ENCODE measurements around the gene ING5. TPM values are rescaled to one million over a fixed set of nuclear protein-coding genes. Genes with fewer than 3 reads are reported as not detected.

ING5 gene
- total RNA-seq, 1 experiment from 2014 or later, result 45.9 TPM

- RAD21 ChIA-PET (ENCODE audit: low non-redundant PET in 1 of 2, low total read pairs in 2 of 2, uncharacterized antibody in 2 of 2, unreplicated experiment in 2 of 2), result no interaction called here
- BruUV-seq (replicated peaks), result no TSS peak
- intact Hi-C loops (cut with micrococcal nuclease), result loop anchor here (5.0 kb wide), 2 partner anchors 43 to 183 kb away; partner anchors contain the start of gene DTYMK
Observed at GRCh38 chr2:241729868-241730267, 28.0 kb downstream of the ING5 start.

More at GRCh38 chr2:241729868-241730267, 28.0 kb downstream of the ING5 start:
- H3K27ac ChIP-seq (ENCODE audit: low read depth, low read length), result no peak overlapping the region
- no peak for TF ChIP-seq RAD21 (IDR thresholded peaks at IDR 0.05; ENCODE audit: low read depth)
- TF ChIP-seq EGR1 (IDR thresholded peaks at IDR 0.05; ENCODE audit: low read depth), result no peak
- no peak for TF ChIP-seq JUND (IDR thresholded peaks at IDR 0.05)
- no peak for TF ChIP-seq REST (IDR thresholded peaks at IDR 0.05; ENCODE audit: low read depth)
- no peak for TF ChIP-seq FOSL1 (IDR thresholded peaks at IDR 0.05; ENCODE audit: low read depth)
- TF ChIP-seq SIN3A (IDR thresholded peaks at IDR 0.05; ENCODE audit: low read depth), result no peak
- TF ChIP-seq CTCF (IDR thresholded peaks at IDR 0.05 in 2 of 3, conservative IDR thresholded peaks at IDR 0.05 in 1 of 3; ENCODE audit: borderline replicate concordance in 1 of 3, insufficient read depth in 1 of 3, low read depth in 2 of 3, low read length in 2 of 3), result no peak
- TF ChIP-seq SRF (IDR thresholded peaks at IDR 0.05; ENCODE audit: low read depth), result no peak
- TF ChIP-seq TCF7L2 (IDR thresholded peaks at IDR 0.05; ENCODE audit: borderline replicate concordance, extremely low read depth, insufficient read depth, insufficient read length), result no peak
- ChIA-PET POLR2A (no interaction called here), CTCF (interaction anchor here (3.3 kb wide), 1 partner anchor 28 kb away, joined by 9 read pairs; the partner anchor contains the start of gene ING5)
- peaks cover 0 to 3% of the 10 kb centered on the region in 2 experiments; a peak in 1 of 4 replicates for H3K9me3 ChIP-seq (ENCODE audit: control insufficient read depth in 1 of 2, insufficient read depth in 1 of 2, low read depth in 1 of 2, low read length in 2 of 2)
- no peaks in the 10 kb centered on the region for H3K27me3 ChIP-seq (ENCODE audit: insufficient read depth, low read length)
- H3K36me3 ChIP-seq (ENCODE audit: control insufficient read depth in 1 of 2, insufficient read depth in 2 of 2, low read length in 2 of 2), result no peaks in the 10 kb centered on the region
- no peak overlapping the region for H2AFZ ChIP-seq (ENCODE audit: low read depth, low read length, poor library complexity, severe bottlenecking)
- H4K20me1 ChIP-seq (ENCODE audit: insufficient read depth), result no peaks in the 10 kb centered on the region
- H3K9ac ChIP-seq (ENCODE audit: low read length), result no peak overlapping the region
- no peaks in the 10 kb centered on the region; the same call in 1 of the 2 replicates for H3K79me2 ChIP-seq (ENCODE audit: insufficient read depth, low read length)
- peaks cover 5 to 14% of the 10 kb centered on the region in 2 experiments; a peak in 2 of 4 replicates for H3K4me1 ChIP-seq (ENCODE audit: control insufficient read depth in 1 of 2, insufficient read depth in 2 of 2, low read length in 2 of 2)
- no peak overlapping the region for H3K4me3 ChIP-seq (replicated peaks in 1 of 2; ENCODE audit: low read depth in 1 of 2, low read length in 2 of 2)
- H3K9me2 ChIP-seq (ENCODE audit: insufficient read depth), result no peaks in the 10 kb centered on the region
- DNase-seq (ENCODE audit: low read depth, low spot score), result no peak
- no peak for ATAC-seq
- no peak overlapping the region for H3K4me2 ChIP-seq (ENCODE audit: low read length)
